ENCODE data around the gene RBM23. TPM values are rescaled to one million over a fixed set of nuclear protein-coding genes. Genes with fewer than 3 reads are reported as not detected.

The RBM23 gene
- total and polyA plus RNA-seq, 2 of the 8 experiments (the other 6 are each of a cell fraction or from before 2014, with no cell fraction given), result 41.2 to 43.3 TPM

DNA sequence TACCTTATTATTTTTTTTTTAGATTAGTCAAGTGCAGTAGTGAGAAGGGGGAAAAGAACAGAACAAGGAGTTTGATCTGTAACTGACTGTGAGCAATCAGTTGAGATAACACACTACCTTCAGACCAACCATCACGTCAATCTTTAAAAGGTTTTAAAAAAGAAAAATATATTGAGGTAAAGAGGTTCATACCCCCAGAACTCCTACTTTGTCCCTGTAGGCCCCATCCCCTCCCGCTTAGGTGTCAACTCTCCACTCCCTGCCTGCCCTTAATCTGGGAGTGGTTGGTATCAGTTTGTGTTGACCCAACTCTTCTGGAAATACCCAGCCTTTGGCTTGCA is 66.4 kb downstream of the RBM23 start (continued):
- TF ChIP-seq, protein P1, sequence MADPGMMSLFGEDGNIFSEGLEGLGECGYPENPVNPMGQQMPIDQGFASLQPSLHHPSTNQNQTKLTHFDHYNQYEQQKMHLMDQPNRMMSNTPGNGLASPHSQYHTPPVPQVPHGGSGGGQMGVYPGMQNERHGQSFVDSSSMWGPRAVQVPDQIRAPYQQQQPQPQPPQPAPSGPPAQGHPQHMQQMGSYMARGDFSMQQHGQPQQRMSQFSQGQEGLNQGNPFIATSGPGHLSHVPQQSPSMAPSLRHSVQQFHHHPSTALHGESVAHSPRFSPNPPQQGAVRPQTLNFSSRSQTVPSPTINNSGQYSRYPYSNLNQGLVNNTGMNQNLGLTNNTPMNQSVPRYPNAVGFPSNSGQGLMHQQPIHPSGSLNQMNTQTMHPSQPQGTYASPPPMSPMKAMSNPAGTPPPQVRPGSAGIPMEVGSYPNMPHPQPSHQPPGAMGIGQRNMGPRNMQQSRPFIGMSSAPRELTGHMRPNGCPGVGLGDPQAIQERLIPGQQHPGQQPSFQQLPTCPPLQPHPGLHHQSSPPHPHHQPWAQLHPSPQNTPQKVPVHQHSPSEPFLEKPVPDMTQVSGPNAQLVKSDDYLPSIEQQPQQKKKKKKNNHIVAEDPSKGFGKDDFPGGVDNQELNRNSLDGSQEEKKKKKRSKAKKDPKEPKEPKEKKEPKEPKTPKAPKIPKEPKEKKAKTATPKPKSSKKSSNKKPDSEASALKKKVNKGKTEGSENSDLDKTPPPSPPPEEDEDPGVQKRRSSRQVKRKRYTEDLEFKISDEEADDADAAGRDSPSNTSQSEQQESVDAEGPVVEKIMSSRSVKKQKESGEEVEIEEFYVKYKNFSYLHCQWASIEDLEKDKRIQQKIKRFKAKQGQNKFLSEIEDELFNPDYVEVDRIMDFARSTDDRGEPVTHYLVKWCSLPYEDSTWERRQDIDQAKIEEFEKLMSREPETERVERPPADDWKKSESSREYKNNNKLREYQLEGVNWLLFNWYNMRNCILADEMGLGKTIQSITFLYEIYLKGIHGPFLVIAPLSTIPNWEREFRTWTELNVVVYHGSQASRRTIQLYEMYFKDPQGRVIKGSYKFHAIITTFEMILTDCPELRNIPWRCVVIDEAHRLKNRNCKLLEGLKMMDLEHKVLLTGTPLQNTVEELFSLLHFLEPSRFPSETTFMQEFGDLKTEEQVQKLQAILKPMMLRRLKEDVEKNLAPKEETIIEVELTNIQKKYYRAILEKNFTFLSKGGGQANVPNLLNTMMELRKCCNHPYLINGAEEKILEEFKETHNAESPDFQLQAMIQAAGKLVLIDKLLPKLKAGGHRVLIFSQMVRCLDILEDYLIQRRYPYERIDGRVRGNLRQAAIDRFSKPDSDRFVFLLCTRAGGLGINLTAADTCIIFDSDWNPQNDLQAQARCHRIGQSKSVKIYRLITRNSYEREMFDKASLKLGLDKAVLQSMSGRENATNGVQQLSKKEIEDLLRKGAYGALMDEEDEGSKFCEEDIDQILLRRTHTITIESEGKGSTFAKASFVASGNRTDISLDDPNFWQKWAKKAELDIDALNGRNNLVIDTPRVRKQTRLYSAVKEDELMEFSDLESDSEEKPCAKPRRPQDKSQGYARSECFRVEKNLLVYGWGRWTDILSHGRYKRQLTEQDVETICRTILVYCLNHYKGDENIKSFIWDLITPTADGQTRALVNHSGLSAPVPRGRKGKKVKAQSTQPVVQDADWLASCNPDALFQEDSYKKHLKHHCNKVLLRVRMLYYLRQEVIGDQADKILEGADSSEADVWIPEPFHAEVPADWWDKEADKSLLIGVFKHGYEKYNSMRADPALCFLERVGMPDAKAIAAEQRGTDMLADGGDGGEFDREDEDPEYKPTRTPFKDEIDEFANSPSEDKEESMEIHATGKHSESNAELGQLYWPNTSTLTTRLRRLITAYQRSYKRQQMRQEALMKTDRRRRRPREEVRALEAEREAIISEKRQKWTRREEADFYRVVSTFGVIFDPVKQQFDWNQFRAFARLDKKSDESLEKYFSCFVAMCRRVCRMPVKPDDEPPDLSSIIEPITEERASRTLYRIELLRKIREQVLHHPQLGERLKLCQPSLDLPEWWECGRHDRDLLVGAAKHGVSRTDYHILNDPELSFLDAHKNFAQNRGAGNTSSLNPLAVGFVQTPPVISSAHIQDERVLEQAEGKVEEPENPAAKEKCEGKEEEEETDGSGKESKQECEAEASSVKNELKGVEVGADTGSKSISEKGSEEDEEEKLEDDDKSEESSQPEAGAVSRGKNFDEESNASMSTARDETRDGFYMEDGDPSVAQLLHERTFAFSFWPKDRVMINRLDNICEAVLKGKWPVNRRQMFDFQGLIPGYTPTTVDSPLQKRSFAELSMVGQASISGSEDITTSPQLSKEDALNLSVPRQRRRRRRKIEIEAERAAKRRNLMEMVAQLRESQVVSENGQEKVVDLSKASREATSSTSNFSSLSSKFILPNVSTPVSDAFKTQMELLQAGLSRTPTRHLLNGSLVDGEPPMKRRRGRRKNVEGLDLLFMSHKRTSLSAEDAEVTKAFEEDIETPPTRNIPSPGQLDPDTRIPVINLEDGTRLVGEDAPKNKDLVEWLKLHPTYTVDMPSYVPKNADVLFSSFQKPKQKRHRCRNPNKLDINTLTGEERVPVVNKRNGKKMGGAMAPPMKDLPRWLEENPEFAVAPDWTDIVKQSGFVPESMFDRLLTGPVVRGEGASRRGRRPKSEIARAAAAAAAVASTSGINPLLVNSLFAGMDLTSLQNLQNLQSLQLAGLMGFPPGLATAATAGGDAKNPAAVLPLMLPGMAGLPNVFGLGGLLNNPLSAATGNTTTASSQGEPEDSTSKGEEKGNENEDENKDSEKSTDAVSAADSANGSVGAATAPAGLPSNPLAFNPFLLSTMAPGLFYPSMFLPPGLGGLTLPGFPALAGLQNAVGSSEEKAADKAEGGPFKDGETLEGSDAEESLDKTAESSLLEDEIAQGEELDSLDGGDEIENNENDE (IDR thresholded peaks at IDR 0.05; ENCODE audit: insufficient replicate concordance, low read length), result no peak
- TF ChIP-seq RXRA (IDR thresholded peaks at IDR 0.05; ENCODE audit: insufficient read depth, low read depth, low read length) (no peak), BRCA1 (IDR thresholded peaks at IDR 0.05; ENCODE audit: low read depth, low read length) (no peak), JUND (IDR thresholded peaks at IDR 0.05; ENCODE audit: low read length) (no peak), GTF2F1 (IDR thresholded peaks at IDR 0.05; ENCODE audit: borderline replicate concordance, low read depth, low read length) (no peak), SAP30 (IDR thresholded peaks at IDR 0.05; ENCODE audit: insufficient read depth, insufficient replicate concordance, low read length) (no peak), YY1 (IDR thresholded peaks at IDR 0.05; ENCODE audit: low read depth, low read length) (no peak), SIX5 (IDR thresholded peaks at IDR 0.05; ENCODE audit: low read depth, low read length) (no peak), SRF (IDR thresholded peaks at IDR 0.05; ENCODE audit: low read depth, low read length) (no peak), SP2 (IDR thresholded peaks at IDR 0.05; ENCODE audit: low read length) (no peak)
- TF ChIP-seq, protein P2, sequence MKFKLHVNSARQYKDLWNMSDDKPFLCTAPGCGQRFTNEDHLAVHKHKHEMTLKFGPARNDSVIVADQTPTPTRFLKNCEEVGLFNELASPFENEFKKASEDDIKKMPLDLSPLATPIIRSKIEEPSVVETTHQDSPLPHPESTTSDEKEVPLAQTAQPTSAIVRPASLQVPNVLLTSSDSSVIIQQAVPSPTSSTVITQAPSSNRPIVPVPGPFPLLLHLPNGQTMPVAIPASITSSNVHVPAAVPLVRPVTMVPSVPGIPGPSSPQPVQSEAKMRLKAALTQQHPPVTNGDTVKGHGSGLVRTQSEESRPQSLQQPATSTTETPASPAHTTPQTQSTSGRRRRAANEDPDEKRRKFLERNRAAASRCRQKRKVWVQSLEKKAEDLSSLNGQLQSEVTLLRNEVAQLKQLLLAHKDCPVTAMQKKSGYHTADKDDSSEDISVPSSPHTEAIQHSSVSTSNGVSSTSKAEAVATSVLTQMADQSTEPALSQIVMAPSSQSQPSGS (IDR thresholded peaks at IDR 0.05; ENCODE audit: low read length), result no peak
